GM18907 (cell line): Measurements from ENCODE around the gene TMEM198.

Source experiments
- ATAC-seq: cut with Tn5 transposase; IDR thresholded peaks from one replicate; pipeline ENCODE4 v1.9.1; 2021; ENCODE audit warnings: mild to moderate bottlenecking, moderate library complexity; ENCODE audit not compliant: unreplicated experiment

Gene TMEM198

DNA sequence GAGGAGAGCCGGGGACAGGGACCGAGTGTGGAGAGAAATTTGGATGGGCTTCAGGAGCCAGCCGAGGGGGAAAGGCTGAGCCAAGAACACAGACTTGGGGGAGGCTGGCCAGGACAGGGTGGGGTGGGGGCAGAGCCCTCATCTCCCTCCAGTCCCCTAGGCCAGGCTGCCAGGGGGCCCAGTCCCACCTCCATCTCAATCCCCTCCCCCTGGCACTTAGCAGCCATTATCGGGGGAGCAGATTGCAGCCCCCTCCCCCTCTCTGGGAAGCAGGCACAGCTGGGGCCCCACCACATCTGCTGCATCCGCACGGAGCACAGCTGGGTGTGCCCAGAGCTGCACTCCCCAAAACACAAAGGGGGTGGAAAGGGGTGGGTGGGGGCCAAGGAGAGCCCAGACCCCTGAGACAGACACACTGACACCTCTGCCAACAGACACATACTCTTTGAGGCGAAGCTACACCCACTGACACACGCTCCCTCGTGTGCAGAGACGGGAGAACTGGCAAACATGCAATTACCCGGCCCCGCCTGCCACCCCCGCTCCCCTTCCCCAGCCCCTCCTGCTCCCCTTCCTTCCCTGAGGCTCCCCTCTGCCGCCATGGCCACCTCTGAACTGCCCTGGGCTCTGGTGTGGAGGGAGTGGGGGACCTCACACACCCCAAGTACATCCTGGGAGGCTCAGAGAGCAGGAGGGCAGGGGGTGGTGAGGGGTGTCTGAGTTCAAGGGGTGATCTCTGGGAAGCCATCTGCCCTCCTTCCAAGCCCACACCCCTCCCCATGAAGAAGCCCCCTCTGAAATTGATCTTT lies 34.7 kb upstream of the TMEM198 start:
- ATAC-seq: peak; percentile 16

DNA sequence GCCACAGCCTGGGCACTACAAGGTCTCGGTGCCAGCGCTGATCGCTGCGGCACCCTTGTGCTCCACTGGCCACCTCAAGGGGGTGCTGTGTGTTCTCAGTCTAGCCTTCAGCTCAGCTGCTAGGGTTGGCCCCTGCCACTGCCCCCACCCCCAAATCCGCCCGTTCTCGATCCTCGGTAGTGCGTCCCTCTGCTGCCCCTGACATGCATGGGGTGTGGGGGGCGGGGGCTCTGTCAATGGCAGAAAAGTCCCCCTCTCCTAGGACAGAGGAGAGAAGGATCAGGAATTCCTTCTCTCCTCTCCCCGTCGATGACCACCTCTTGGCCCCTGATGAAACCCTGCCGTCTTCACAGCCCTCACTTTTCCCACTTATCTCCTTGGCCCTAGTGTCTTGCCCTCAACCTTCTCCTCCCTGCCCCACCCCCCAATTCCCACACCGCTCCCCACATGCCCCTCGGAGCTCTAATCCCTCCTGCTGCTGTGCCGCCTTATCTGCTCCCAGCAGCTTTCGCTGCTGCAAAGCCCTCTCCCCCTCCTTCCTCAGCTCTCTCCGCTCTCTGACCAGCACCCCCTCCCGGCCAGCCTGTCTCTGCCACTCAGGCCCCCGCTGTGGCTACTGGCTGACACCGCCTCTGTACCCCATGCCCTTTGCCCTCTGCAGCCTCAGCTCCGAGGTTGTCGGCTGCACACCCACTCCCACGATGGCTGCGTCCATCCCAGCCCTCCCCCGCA lies 33.9 kb upstream of the TMEM198 start:
- peak; percentile 60 for ATAC-seq

DNA sequence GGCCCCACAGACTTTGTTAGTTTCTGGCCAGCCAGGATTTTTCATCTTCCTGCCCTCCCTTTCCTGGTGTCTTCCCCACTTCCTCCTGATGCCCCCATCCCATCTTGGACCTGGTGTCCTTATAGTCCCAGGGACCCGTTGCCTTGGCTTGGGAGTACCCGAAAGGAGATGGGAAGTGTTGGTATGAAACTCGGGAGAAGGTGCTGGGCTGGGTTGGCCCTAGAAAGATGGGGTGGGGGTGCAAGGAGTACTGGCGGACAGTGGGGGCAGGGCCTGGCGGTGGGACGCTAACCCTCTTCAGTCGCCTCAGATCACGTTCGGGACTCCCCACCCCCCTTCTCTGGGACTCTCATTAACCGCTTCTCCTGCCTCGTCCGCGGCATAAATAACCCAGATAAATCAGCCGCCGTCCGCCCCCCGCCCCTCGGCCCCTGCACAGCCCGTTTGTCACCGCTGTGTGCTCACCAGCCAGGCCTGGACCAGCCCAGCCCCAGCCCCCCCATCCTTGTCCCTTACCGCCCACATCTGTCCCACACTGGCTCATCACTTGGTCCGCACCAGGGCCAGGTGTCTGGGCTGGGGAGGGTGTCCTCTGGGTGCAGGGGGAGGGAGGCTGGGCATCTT lies 33.2 kb upstream of the TMEM198 start:
- ATAC-seq: no peak

DNA sequence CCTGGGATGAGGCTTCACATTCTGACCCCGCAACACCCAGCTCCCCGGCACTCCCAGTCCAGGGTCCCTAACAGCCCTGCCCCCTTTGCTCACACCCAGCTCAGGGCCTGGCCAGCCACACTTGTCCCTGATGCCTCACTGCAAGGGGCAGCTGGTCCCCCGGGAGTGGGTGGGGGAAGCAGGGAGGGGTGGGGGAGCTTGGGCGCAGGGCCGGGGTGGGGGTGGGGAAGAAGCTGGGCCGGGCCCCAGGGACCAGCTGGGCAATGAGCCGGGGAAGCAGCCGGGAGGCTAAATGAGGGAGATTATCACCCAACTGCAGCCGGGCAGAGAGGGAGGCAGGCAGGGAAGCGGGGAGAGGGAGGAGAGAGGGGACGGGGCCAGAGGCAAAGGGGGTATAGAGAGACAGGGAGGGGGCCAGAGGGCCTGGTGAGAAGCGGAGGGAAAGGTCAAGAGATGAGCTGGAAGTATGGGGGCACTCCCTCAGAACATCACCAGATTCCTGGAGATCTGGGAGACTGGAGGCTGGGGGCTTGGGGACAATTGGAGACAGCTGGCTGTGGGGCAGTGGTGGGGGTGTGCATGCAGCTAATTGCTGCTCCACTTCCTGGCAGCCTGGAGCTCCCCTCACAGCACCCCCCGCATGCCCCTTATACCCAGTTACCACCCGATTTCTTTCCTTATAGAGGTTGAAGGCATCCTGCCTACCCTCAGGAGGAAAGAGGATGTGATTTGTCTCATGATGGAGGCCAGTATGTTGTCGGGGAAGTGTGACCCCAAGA lies 32.1 kb upstream of the TMEM198 start:
- ATAC-seq: no peak

DNA sequence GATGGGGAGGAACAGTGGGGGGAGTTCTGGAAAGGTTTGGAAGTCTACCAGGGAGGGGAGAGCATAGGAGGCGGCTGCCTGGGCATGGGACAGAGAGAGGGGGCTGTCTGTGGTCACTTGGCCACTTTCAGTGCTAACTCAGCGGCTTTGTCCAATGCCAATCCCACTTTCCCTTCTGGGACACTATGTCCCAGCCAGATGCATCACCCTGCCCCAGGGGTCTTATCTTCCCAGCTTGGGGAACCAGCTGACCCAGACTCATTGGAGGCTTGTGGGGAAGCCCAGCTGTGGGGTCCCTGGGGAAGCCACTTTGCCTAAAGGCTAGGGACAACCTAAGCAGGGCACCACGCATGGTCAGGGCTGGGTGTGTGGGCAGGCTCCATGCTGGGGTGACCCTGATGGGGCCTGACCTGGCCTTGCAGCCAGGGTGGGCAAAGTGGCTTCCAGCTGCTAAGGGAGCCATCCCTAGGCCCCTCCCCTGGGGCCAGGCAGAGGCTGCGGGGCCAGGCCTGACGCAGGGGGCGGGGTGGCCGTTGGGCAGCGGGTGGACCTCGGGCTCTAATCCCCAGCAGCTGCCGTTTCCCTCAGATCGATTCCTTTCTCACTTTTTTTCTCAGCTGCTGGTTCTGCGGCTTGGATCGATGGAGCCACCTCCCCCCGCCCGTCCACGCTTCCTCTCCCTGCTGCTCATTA lies 31.2 kb upstream of the TMEM198 start:
- ATAC-seq: no peak

DNA sequence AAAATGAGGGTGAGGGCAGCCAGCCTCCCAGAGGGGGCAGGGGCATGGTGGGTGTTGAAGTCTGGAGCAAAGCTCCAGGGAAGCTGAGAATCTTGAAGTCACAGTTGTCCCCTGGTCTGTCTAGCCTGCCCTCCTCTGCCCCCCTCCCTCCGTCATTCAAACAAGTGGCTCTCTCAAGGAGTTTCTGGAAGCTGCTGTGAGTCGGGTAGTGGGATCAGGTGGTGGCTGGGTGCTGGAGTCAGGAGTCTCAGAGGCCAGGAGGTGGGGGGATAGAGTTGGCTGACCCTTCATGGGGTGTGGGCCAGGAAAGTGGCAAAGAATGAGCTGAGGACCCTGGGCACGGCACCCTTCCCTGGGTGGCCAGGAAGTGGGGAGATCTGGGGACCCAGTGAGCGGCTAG lies 30.0 kb upstream of the TMEM198 start:
- no peak for ATAC-seq

DNA sequence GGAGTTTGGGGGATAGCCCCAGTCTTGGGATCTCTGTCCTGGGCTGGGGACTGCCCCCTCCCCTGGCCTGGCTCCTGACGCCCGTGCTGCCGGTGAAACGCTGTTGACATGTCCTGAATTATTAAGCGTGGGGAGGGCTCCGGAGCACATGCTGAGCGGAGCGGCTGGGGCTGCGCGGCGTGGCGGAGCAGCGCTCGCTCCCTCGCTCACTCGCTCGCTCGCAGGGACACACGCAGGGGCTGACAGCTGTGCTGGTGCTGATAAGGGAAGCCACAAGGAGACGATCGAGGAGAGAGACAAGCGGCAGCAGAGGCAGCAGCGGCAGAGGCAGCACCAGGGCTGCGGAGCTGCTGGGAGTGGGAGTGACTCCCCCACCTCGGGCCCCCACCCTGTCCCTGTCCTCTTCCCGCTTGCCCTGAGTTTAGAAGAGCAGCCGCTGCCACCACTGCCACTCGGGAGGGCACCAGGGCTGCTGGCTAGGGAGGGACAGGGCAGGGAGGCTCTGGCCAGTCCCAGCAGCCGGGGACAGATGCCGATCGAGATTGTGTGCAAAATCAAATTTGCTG lies 29.5 kb upstream of the TMEM198 start, which contains the start of gene ASIC4:
ASIC4 (plus strand) TSS at position 287 of the 566 bp plus-strand sequence; CDS start at position 530, 243 bp downstream.
- ATAC-seq: no peak

DNA sequence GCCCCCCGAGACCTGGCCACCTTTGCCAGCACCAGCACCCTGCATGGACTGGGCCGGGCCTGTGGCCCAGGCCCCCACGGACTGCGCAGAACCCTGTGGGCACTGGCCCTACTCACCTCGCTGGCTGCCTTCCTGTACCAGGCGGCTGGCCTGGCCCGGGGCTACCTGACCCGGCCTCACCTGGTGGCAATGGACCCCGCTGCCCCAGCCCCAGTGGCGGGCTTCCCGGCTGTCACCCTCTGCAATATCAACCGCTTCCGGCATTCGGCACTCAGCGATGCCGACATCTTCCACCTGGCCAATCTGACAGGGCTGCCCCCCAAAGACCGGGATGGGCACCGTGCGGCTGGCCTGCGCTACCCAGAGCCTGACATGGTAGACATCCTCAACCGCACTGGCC lies 29.0 kb upstream of the TMEM198 start:
- no peak for ATAC-seq

DNA sequence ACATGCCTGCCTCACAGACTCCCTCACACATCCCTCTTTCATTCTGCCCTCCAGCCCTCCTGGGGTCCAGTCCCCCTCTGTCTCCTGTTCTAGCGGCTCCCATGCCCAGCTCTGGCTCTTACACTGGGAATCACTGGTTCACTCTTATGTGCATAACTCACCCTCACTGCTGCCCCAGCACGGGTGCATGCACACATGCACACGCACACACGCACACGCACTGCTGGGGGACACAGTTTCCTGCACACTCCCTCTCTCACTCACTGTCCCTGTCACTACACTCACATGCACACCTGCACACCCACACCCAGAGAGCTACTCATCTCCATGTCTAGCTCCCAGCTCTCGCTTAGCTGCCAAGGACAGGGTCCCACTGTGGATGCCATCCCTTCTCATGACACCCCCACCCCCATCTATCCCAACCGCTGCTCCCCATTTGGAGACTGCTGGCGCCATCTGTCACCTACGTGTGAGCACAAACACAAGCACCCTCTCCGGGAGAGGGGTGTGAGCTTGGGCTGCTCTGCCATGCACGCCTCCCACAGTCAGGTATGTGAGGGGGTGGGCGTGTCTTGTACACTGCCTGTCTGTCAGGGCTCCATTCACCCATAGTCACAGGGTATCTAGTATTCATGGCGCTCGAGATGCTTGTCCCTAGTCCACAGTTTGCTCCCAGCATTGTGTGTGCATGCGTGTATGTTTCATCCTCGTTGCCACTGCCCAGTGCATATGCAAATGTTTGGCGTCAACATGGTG lies 27.8 kb upstream of the TMEM198 start:
- ATAC-seq: no peak

DNA sequence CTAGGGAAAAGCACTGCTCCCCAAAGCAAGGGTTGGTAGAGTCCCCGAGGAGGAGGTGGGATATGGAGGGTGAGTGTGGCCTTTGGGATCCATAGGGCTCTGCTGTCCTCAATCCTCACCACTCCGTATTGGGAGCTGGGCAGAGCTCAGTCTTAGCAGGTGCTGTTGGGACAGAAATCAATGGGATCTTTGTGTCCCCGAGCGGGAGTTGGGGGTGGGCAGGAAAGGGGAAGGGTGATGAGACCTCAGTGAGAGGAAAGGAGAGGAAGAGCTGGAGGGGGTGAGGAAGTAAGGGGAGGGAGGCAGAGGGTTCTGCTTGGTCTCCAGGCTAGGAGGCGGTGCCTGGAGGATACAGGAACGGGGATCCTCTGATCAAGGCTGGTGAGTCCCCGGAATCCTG lies 26.9 kb upstream of the TMEM198 start:
- ATAC-seq: no peak

DNA sequence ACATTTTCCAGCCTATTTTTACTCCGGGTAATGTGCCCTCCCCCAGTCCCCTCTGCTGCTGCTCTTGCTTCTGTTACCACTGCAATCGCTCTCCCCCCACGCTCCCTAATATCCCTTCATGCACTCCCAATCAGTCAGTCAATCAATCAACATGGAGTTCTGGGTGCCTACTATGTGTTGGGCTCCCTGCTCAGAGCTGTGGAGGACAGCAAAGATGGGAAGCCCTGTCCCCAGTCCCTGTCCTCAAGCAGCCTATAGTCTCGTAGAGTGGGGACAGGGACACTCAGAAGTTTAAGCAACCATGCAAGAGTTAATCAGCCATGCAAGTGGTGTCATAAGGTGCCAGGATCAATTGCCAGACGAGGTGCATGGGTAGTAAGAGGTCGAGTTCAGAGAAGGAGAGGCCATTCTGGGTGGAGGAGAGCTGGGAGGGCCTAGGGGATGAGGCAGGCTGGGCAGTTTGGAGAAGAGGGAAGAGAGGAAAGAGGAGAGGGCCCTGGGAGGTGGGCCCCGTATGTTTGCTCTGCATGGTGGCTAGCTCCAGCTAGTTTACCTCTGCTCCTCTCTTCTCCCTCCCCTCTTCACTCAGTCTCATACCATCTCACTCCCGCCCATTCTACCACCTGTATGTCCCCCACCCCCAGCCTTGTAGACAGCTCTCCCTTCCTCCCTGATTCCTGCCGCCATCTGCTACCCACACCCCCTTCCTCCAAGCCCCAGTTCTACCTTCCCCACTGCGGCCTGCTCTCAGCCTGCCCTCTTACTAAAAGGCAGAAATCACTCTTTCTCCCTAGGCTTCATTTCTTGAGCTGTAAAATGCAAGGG lies 25.7 kb upstream of the TMEM198 start:
- no peak for ATAC-seq

DNA sequence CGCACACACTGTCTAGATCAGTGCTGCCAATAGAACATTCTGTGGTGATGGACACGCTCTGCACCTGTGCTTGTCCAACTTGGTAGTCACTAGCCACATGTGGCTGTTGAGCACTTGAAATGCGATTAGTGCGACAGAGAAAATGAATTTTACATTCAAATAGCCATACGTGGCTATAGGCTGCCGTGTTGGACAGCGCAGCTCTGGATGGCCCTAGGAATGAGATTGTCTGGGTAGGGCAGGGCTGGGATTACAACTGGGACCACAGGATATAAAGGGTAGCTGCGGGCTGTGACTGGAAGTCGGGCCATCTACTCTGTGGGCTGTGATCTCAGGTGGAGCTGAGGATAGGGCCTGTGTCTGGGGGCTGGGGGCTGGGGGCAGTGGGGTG lies 24.3 kb upstream of the TMEM198 start:
- no peak for ATAC-seq

DNA sequence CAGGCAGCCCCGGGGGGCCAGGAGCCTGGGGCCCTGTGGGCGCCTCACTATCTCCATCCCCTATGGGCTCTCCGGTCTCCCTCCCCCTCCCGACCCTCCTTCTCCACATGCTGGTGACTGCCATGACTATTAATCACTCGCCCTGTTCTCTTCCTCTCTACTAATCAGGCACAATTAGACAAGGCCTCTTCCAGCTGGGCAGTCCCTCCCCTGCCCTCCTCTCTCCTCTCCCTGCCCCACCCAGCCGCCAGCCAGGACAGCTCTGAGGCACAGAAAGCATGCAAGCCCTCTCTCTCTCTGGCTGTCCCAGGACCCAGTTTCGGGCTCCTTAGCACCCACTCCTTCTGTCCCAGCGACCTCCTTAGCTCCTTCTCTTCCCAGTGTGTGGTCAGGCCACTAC lies 23.7 kb upstream of the TMEM198 start:
- no peak for ATAC-seq

DNA sequence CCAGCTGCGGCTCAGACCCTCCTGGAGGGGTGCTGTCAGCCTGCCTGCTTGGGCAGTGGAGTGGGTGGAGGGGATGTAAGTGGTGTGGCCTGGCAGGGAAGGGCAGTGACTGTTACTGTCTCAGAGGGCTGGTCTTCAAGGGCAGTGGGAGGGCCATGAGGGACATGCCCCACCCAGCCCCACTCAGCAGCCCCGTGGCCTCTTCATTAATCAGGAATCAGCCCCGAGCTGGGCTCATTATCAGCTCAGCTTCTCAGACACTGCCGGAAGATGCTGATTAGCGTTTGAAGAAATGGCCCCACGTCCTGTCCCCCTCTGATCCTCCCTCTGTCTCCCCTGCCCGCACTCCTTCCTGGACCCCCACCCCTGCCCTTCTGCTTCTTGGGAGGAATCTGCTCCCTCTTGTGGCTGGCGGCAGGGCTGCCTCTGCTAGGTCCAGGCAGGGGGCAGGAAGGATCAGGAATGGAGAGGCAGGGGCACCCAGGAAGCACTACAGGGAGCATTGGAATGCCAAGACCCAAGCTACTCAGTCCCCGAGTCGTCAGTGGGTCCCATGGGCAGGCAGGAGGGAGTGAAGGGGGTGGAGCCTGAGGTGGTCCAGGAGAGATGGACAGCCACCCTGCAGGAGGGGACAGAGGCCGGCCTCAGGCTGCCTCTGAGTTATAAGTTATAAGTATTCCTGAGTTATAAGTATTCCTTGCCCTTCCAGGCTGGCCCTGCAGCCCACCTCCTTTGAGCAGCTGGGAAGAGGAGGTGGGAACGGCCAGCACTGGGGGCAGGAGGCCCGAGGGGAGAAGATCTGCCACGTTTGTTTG lies 22.6 kb upstream of the TMEM198 start:
- ATAC-seq: no peak

DNA sequence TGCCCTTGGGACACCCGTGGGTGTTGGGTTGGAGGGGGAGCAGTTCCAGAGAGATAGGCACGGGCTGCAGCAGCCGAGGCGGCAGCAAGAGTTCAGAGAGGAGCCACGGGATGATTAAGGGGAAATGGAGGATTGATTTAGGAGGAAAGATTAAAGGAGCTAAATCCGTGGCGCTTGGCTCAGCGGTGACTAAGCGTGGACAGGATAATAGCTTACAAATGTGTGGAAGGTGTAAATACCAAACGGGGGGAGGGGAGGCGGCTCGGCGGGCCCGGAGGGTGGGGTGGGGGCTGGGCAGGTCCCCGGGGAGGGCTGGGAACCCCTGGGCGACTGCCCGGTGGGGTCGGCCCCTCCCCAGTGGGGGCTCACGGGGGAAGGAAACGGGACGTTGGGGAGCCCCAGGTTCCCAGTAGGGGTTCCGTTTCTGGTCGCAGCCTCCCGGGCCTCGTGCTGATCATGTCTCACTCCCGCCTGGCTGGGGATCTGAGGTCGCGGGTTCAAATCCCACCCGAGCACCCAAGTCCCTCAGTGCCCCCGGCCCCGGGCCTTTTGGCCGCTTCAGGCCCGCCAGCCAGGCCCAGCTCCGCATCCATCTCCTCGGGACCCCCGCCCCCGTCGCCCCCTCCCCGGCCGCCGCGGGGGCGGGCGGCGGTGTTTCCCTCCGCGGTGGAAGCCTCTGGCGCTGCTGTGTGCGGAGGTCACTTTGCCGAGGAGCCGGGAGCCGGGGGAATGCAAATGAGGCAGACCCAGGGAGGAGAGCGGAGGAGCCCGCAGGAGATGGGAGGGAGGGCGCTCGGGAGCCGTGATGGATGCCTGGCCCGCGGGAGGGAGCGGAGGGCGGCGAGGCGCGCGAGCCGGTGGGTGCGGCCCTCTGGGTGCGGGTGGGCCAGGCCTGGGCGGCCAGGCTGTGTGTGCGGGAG lies 21.5 kb upstream of the TMEM198 start:
- ATAC-seq: no peak

DNA sequence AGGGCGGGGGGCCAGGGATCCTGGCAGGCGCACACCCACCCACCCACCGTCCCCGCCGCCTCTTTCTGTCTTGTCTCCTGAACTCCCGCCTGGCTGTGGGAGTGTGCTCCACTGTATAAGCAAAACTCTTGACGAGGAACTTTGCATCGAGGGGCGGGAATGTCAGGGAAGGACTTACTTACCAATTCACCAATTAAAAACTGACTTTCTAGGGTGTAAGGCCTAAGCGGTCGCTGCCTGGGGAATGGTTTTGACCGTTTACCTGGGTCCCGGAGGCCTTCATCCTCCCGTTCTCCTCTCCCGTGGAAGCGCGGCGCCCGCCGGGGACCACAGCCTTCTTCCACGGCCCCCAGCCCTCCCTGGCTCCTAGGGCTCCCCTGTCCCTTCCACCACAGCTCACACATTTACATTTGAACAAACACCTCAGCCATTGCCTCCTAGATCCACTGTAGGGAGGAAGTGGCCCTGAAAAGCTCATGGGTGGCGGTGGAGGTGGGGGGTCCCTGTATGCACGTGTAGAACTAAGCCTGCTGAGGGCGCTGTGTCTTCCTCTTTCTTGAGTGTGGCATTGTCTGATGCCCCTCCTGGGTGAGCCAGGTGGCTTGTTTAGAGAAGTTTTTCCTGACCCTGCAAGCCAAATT lies 20.7 kb upstream of the TMEM198 start:
- ATAC-seq: no peak
